T-helper 2 cell treated with Interferon-gamma antibody and Interleukin-4, amounts not matched to agents 5 μg/mL and 100 μg/mL, for 36 hours (primary cell): ENCODE results near the gene GRXCR2.
"Not testable (repeated sequence)": the region's sequence is repeated elsewhere in the genome, so short reads cannot be mapped to it uniquely, and the experiment has no call there.

Experiments used
- DNase-seq: peaks from one replicate; pipeline ENCODE4 v3.0.0; 2021; ENCODE audit warnings: low spot score
- H3K27ac Mint-ChIP-seq: one replicate; pipeline ENCODE4 v1.8.0; 2021; ENCODE audit warnings: mild to moderate bottlenecking, mixed read lengths
- H3K27me3 Mint-ChIP-seq: one replicate; pipeline ENCODE4 v1.8.0; 2021; ENCODE audit warnings: low read depth, mixed read lengths
- H3K36me3 Mint-ChIP-seq: one replicate; pipeline ENCODE4 v1.8.0; 2021; ENCODE audit warnings: low read depth, mixed read lengths
- H3K4me1 Mint-ChIP-seq: one replicate; pipeline ENCODE4 v1.8.0; 2021; ENCODE audit warnings: low read depth, mixed read lengths
- H3K4me3 Mint-ChIP-seq: one replicate; pipeline ENCODE4 v1.8.0; 2022; ENCODE audit warnings: mild to moderate bottlenecking, moderate library complexity, mixed read lengths
- H3K9me3 Mint-ChIP-seq: one replicate; pipeline ENCODE4 v1.8.0; 2021; ENCODE audit warnings: mixed read lengths

GRXCR2 gene

GRCh38 chr5:145904743-145905142 is 31.9 kb upstream of the GRXCR2 start:
- Mint-ChIP-seq H3K9me3 (no peaks in the 10 kb centered on the region), H3K27ac (no peak overlapping the region), H3K27me3 (peaks cover 25% of the 10 kb centered on the region), H3K36me3 (no peaks in the 10 kb centered on the region), H3K4me3 (no peak overlapping the region), H3K4me1 (no peaks in the 10 kb centered on the region)
- no peak for DNase-seq

GRCh38 chr5:145903867-145904266 is 31.1 kb upstream of the GRXCR2 start:
- no peaks in the 10 kb centered on the region for H3K36me3 Mint-ChIP-seq
- H3K9me3 Mint-ChIP-seq: no peaks in the 10 kb centered on the region
- H3K4me1 Mint-ChIP-seq: no peaks in the 10 kb centered on the region
- DNase-seq: no peak
- H3K27me3 Mint-ChIP-seq: peaks cover 25% of the 10 kb centered on the region
- H3K4me3 Mint-ChIP-seq: no peak overlapping the region
- H3K27ac Mint-ChIP-seq: no peak overlapping the region

- DNase-seq: no peak
- Mint-ChIP-seq H3K27me3 (peaks cover 25% of the 10 kb centered on the region), H3K4me3 (no peak overlapping the region), H3K9me3 (no peaks in the 10 kb centered on the region), H3K27ac (no peak overlapping the region), H3K4me1 (no peaks in the 10 kb centered on the region), H3K36me3 (no peaks in the 10 kb centered on the region)
Measured at GRCh38 chr5:145903113-145903512, 30.3 kb upstream of the GRXCR2 start.

GRCh38 chr5:145902421-145902820 is 29.6 kb upstream of the GRXCR2 start:
- no peaks in the 10 kb centered on the region for H3K9me3 Mint-ChIP-seq
- no peaks in the 10 kb centered on the region for H3K4me1 Mint-ChIP-seq
- H3K4me3 Mint-ChIP-seq: no peak overlapping the region
- H3K36me3 Mint-ChIP-seq: no peaks in the 10 kb centered on the region
- peaks cover 26% of the 10 kb centered on the region for H3K27me3 Mint-ChIP-seq
- DNase-seq: no peak
- no peak overlapping the region for H3K27ac Mint-ChIP-seq

GRCh38 chr5:145898171-145898570 is 25.4 kb upstream of the GRXCR2 start:
- Mint-ChIP-seq H3K4me3 (no peak overlapping the region), H3K9me3 (no peaks in the 10 kb centered on the region), H3K27ac (no peak overlapping the region), H3K27me3 (peaks cover 21% of the 10 kb centered on the region), H3K36me3 (no peaks in the 10 kb centered on the region), H3K4me1 (no peaks in the 10 kb centered on the region)
- DNase-seq: no peak

- H3K27ac Mint-ChIP-seq, H3K36me3 Mint-ChIP-seq, DNase-seq, H3K9me3 Mint-ChIP-seq, H3K27me3 Mint-ChIP-seq, H3K4me1 Mint-ChIP-seq, H3K4me3 Mint-ChIP-seq: not testable (repeated sequence)
Measured at GRCh38 chr5:145891378-145891777, 18.6 kb upstream of the GRXCR2 start.

GRCh38 chr5:145889611-145890010 is 16.8 kb upstream of the GRXCR2 start:
- Mint-ChIP-seq H3K36me3 (no peaks in the 10 kb centered on the region), H3K27me3 (peaks cover 4% of the 10 kb centered on the region), H3K9me3 (peaks cover 8% of the 10 kb centered on the region), H3K27ac (no peak overlapping the region), H3K4me3 (no peak overlapping the region), H3K4me1 (no peaks in the 10 kb centered on the region)
- no peak for DNase-seq

GRCh38 chr5:145887976-145888574 is 15.3 kb upstream of the GRXCR2 start:
- DNase-seq: no peak
- Mint-ChIP-seq H3K9me3 (peaks cover 8% of the 10 kb centered on the region), H3K4me1 (no peaks in the 10 kb centered on the region), H3K4me3 (no peak overlapping the region), H3K27me3 (peaks cover 2% of the 10 kb centered on the region), H3K36me3 (no peaks in the 10 kb centered on the region), H3K27ac (no peak overlapping the region)

- Mint-ChIP-seq H3K4me3 (no peak overlapping the region), H3K27me3 (peaks cover 1% of the 10 kb centered on the region), H3K9me3 (peaks cover 8% of the 10 kb centered on the region), H3K4me1 (no peaks in the 10 kb centered on the region), H3K27ac (no peak overlapping the region), H3K36me3 (no peaks in the 10 kb centered on the region)
- DNase-seq: no peak
Measured at GRCh38 chr5:145887217-145887616, 14.4 kb upstream of the GRXCR2 start.

GRCh38 chr5:145874765-145875164 is 2.0 kb upstream of the GRXCR2 start:
- no peaks in the 10 kb centered on the region for H3K9me3 Mint-ChIP-seq
- no peak overlapping the region for H3K4me3 Mint-ChIP-seq
- H3K4me1 Mint-ChIP-seq: no peaks in the 10 kb centered on the region
- no peaks in the 10 kb centered on the region for H3K36me3 Mint-ChIP-seq
- H3K27me3 Mint-ChIP-seq: peaks cover 5% of the 10 kb centered on the region
- DNase-seq: no peak
- H3K27ac Mint-ChIP-seq: no peak overlapping the region

GRCh38 chr5:145872486-145872885 is 328 bp downstream of the GRXCR2 start:
- no peak overlapping the region for H3K27ac Mint-ChIP-seq
- DNase-seq: no peak
- H3K9me3 Mint-ChIP-seq: no peaks in the 10 kb centered on the region
- H3K27me3 Mint-ChIP-seq: peaks cover 8% of the 10 kb centered on the region
- H3K36me3 Mint-ChIP-seq: no peaks in the 10 kb centered on the region
- no peaks in the 10 kb centered on the region for H3K4me1 Mint-ChIP-seq
- H3K4me3 Mint-ChIP-seq: no peak overlapping the region

GRCh38 chr5:145869753-145870152 is 3.1 kb downstream of the GRXCR2 start:
- DNase-seq: no peak
- H3K4me3 Mint-ChIP-seq: no peak overlapping the region
- no peak overlapping the region for H3K27ac Mint-ChIP-seq
- H3K4me1 Mint-ChIP-seq: no peaks in the 10 kb centered on the region
- no peaks in the 10 kb centered on the region for H3K9me3 Mint-ChIP-seq
- H3K36me3 Mint-ChIP-seq: no peaks in the 10 kb centered on the region
- H3K27me3 Mint-ChIP-seq: peaks cover 7% of the 10 kb centered on the region

GRCh38 chr5:145867806-145868205 is 5.0 kb downstream of the GRXCR2 start:
- Mint-ChIP-seq H3K27ac (no peak overlapping the region), H3K9me3 (no peaks in the 10 kb centered on the region), H3K36me3 (no peaks in the 10 kb centered on the region), H3K27me3 (peaks cover 10% of the 10 kb centered on the region), H3K4me1 (no peaks in the 10 kb centered on the region), H3K4me3 (no peak overlapping the region)
- no peak for DNase-seq

- not testable (repeated sequence) for H3K27ac Mint-ChIP-seq, DNase-seq, H3K4me3 Mint-ChIP-seq, H3K9me3 Mint-ChIP-seq, H3K36me3 Mint-ChIP-seq, H3K4me1 Mint-ChIP-seq
- H3K27me3 Mint-ChIP-seq: peaks cover 17% of the 10 kb centered on the region
Measured at GRCh38 chr5:145864432-145864831, 8.4 kb downstream of the GRXCR2 start.

GRCh38 chr5:145863003-145863402 is 9.8 kb downstream of the GRXCR2 start:
- peaks cover 14% of the 10 kb centered on the region for H3K27me3 Mint-ChIP-seq
- H3K4me3 Mint-ChIP-seq: no peak overlapping the region
- H3K27ac Mint-ChIP-seq: no peak overlapping the region
- H3K36me3 Mint-ChIP-seq: no peaks in the 10 kb centered on the region
- no peak for DNase-seq
- H3K9me3 Mint-ChIP-seq: no peaks in the 10 kb centered on the region
- H3K4me1 Mint-ChIP-seq: no peaks in the 10 kb centered on the region
